Esophagus squamous epithelium (tissue), 5 donors: ENCODE measurements around the gene TMEM129. TPM values are rescaled to one million over a fixed set of nuclear protein-coding genes. Genes with fewer than 3 reads are reported as not detected.

ENCODE experiments used
- DNase-seq: peaks from one replicate; lab custom pipeline; 2025; lab: John Stamatoyannopoulos, UW
- H3K27ac ChIP-seq, 4 donors: fragments of 200-600 bp; sonication (generic); one replicate each; pipeline ENCODE4 v1.5.1; 2016 to 2019; ENCODE audit warnings: mild to moderate bottlenecking in 1 of 4
- H3K27me3 ChIP-seq, 4 donors: fragments of 200-600 bp; sonication (generic); 1 replicate in 3 of 4; 2 replicates in 1 of 4; pipeline versions ENCODE4 v1.5.1 to v1.6.0; 2017 to 2021; ENCODE audit warnings: antibody characterized with exemption in 1 of 4
- H3K36me3 ChIP-seq, 3 donors: fragments of 200-600 bp; sonication (generic); one replicate each; pipeline ENCODE4 v1.5.1; 2016 to 2019
- H3K4me1 ChIP-seq, 3 donors: fragments of 200-600 bp; sonication (generic); one replicate each; pipeline ENCODE4 v1.5.1; 2017 to 2019
- H3K4me3 ChIP-seq, 4 donors: fragments of 200-600 bp; sonication (generic); 1 replicate in 3 of 4; 2 replicates in 1 of 4; pipeline ENCODE4 v1.5.1; 2016 to 2019; ENCODE audit warnings: mild to moderate bottlenecking in 2 of 4, moderate library complexity in 1 of 4
- H3K9me3 ChIP-seq, 3 donors: fragments of 200-600 bp; sonication (generic); one replicate each; pipeline ENCODE4 v1.5.1; 2016 to 2019
- CTCF ChIP-seq, 6 experiments: fragments of 450-650 bp in 4 of 6; fragments of 200-600 bp in 2 of 6; sonication (generic) in 2 of 6; IDR thresholded peaks; one replicate each; pipeline ENCODE4 v1.5.1; 2016 to 2019; ENCODE audit warnings: antibody characterized with exemption in 6 of 6, mild to moderate bottlenecking in 4 of 6, moderate library complexity in 4 of 6
- POLR2A ChIP-seq, 4 donors: fragments of 450-650 bp; IDR thresholded peaks; one replicate each; pipeline ENCODE4 v1.6.1; 2017; ENCODE audit warnings: antibody characterized with exemption in 4 of 4, mild to moderate bottlenecking in 4 of 4, moderate library complexity in 3 of 4
- WGBS, 2 donors: methylation state at CpG; one replicate each; pipeline ENCODE4 v1.1.5; 2018; 5-methylcytosine and 5-hydroxymethylcytosine counted together
- intact Hi-C: fragments of 100-400 bp; cut with DNase I; formaldehyde crosslinking; loops from one replicate; pipeline ENCODE4 v1.15.0; 2022
- total RNA-seq, 4 donors: library from RNA; depleted of rRNA; stranded (reverse); fragments of >200 nt; gene quantifications; one replicate each; pipeline ENCODE4 v1.1.0, GENCODE V29; 2016
- donor health status: DM: yes; HTN: yes; CAD: no.

TMEM129 gene
- total RNA-seq, 4 donors from 2014 or later, result 30.4 to 47.5 (median 38.3) TPM

- DNase-seq, result no peak
- TF ChIP-seq POLR2A (IDR thresholded peaks at IDR 0.05), result no peak
- TF ChIP-seq CTCF (IDR thresholded peaks at IDR 0.05), result no peak
- WGBS, 2 donors, result 48 to 72% methylated on average over 12 to 25 of the region's 31 CpGs
- peak overlapping the region in 1 of 4 donors; percentile 36 for H3K27ac ChIP-seq
- no peaks in the 10 kb centered on the region for H3K27me3 ChIP-seq
- no peaks in the 10 kb centered on the region for H3K9me3 ChIP-seq
- peaks cover 60 to 92% (median 62%) of the 10 kb centered on the region in 3 donors for H3K4me1 ChIP-seq
- no peak overlapping the region for H3K4me3 ChIP-seq
- peaks cover 8 to 33% (median 9%) of the 10 kb centered on the region in 3 donors for H3K36me3 ChIP-seq
- intact Hi-C loops, result no loop called here
Observed at GRCh38 chr4:1718095-1718850, 2.9 kb downstream of the TMEM129 start.

- no peak for DNase-seq
- 5 to 76% methylated on average over 4 to 8 of the region's 32 CpGs for WGBS, 2 donors
- peak overlapping the region in 1 of 4 donors; percentile 36 for H3K27ac ChIP-seq
Observed at GRCh38 chr4:1717129-1718094, 3.7 kb downstream of the TMEM129 start.

DNA sequence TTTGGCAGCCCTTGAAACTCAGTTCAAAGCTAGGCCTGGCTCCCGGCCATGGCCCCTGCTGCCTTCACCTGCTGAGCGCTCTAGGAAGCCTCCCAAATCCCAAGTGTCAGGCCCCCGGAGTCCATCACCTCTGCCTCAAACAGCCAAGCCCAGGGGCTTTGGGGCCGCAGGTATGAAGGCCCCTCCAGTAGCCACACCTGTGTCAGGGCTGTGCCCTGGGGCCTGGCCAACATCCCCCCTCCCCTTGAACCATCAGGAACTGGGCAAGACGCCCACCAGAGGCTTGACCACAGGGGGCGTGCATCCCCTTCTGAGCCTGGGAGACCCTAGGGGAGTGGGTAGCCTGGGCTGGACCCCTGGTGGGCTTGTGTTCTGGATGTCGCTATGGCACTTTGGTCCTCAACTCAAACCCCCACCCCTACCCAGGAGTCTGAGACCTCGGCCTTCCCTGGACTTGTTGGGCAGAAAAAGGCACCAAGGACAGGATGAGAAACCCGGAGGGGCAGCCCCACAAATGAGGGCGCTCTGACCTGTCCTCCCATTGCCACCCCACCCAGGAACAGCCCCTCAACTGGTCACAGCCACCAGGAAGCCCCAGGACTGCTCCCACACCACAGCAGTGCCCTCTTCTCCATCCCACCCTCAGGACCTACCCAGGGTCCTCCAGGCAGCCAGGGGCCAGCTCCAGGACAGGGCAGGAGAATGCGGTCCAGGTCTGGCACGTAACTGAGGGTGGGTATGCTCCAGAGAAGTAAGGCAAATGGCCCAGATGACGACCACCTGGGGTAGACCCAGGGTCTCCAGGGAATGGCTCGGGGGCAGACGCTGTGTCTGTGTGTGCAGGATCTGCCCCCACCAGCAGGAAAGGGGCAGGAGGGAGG is 4.8 kb downstream of the TMEM129 start:
- intact Hi-C loops, result no loop called here
- no peaks in the 10 kb centered on the region for H3K27me3 ChIP-seq
- peak overlapping the region in 1 of 4 donors; percentile 100 for H3K27ac ChIP-seq
- 77 to 90% methylated on average over 3 to 5 of the region's 15 CpGs for WGBS, 2 donors
- DNase-seq, result no peak
- peaks cover 47 to 82% (median 50%) of the 10 kb centered on the region in 3 donors for H3K4me1 ChIP-seq
- H3K9me3 ChIP-seq, result no peaks in the 10 kb centered on the region
- no peak for TF ChIP-seq CTCF (IDR thresholded peaks at IDR 0.05)
- H3K4me3 ChIP-seq, result no peak overlapping the region
- peaks cover 8 to 33% (median 9%) of the 10 kb centered on the region in 3 donors for H3K36me3 ChIP-seq

More at GRCh38 chr4:1717129-1718094, 3.7 kb downstream of the TMEM129 start:
- intact Hi-C loops, result no loop called here
- peaks cover 58 to 90% (median 58%) of the 10 kb centered on the region in 3 donors for H3K4me1 ChIP-seq
- H3K4me3 ChIP-seq, result no peak overlapping the region
- no peaks in the 10 kb centered on the region for H3K9me3 ChIP-seq
- peaks cover 8 to 33% (median 9%) of the 10 kb centered on the region in 3 donors for H3K36me3 ChIP-seq
- no peaks in the 10 kb centered on the region for H3K27me3 ChIP-seq
- TF ChIP-seq CTCF (IDR thresholded peaks at IDR 0.05) (no peak), POLR2A (IDR thresholded peaks at IDR 0.05) (no peak)

GRCh38 chr4:1715002-1715758 is 5.9 kb downstream of the TMEM129 start:
- TF ChIP-seq CTCF (IDR thresholded peaks at IDR 0.05), result no peak
- TF ChIP-seq POLR2A (IDR thresholded peaks at IDR 0.05), result no peak
- Histone ChIP-seq H3K36me3 (peaks cover 8 to 33% (median 9%) of the 10 kb centered on the region in 3 donors), H3K4me1 (peaks cover 44 to 89% (median 59%) of the 10 kb centered on the region in 3 donors), H3K27ac (peak overlapping the region in 2 of 4 donors; percentile 69 to 100), H3K27me3 (no peaks in the 10 kb centered on the region), H3K4me3 (no peak overlapping the region), H3K9me3 (no peaks in the 10 kb centered on the region)
- DNase-seq, result no peak
- WGBS, 2 donors, result 75 to 77% methylated on average over 8 to 9 of the region's 16 CpGs
- intact Hi-C loops, result no loop called here
